GM19395 (cell line): ENCODE results near the gene TTBK1.
A peak's percentile ranks its signal among the peaks of the same experiment; 100 is the strongest.

Experiments
- ATAC-seq: cut with Tn5 transposase; IDR thresholded peaks from one replicate; pipeline ENCODE4 v1.9.1; 2021; ENCODE audit warnings: mild to moderate bottlenecking, moderate library complexity; ENCODE audit not compliant: unreplicated experiment

Gene TTBK1

GRCh38 chr6:43222418-43223059 lies 20.7 kb upstream of the TTBK1 start:
- ATAC-seq: no peak

DNA sequence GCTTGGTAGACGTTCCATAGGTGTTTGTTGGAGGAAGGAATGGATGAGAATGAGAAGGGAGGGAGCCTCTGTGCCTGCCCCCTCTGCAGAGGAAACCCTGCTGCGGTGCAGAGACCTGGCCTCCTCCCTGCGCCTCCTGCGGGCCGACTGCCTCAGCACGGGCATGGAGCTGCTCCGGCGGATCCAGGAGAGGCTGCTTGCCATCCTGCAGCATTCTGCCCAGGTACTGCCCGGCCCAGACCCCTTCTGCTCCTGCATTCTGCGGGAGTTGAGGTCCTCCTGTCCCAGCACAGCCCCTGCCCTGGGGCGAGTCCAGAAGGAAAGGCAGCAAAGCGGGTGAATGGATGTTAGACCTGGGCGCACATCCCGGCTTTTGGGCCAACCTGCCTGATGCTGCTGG lies 20.1 kb upstream of the TTBK1 start:
- no peak for ATAC-seq

- no peak for ATAC-seq
These were observed 17.0 kb upstream of the TTBK1 start for GRCh38 chr6:43226192-43226851.

GRCh38 chr6:43228951-43229802 lies 14.1 kb upstream of the TTBK1 start, which contains the start of gene DNPH1:
Gene DNPH1, minus strand, starts transcription at chr6:43229481. Its CDS starts 25 bp downstream, at chr6:43229456.
- ATAC-seq: peak; percentile 76

DNA sequence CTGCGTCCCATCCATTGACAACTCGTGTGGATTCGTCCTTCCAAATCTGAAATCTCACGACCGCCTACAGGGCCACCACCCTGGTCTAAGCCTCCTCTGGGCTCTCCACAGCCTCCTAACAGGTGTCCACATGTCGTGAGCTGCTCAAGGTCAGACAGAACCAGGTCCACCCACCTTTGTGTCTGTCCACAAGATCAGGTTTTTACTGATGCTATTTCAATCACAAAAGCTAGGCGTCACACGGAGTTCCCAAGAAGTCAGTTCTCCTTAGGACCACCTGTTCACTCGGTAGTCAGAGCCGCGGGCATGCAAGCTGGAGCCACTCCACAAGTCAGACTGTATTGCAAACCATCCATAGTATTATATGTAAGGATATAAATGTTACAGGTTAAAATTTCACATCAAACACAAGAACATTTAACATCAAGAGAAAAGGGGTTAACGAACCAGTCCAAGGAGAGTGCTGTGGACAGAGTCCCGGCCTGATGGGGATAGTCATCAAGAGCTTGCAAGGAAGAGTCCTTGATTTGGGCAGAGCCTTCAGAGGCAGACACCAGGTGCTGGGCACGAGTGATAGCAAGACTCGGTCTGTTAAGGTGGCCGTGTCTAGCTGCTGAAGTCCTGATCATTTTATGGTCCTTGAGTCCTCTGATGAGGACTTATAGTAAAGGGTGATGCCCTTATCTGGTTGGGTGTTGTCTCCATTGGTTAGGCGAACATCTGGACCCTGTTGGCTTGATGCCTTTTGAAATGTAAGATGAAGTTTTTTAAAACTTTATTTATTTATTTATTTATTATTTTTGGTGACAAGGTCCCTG lies 13.3 kb upstream of the TTBK1 start:
- no peak for ATAC-seq

DNA sequence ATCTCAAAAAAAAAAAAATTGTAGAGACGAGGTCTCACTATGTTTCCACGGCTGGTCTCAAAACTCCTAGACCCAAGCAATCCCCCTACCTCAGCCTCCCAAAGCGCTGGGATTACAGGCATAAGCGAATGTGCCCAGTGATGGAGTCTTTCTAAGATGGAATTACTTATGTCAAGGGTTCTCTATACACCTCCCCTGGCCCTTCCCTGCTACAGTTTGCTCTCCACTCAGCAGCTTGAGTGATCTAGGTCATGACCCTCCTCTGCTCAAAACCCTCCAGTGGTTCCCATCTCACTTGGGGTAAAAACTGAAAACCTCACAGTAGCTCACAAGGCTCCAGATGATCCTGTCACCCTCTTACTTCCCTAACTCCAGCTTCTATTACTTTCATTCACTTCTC lies 12.2 kb upstream of the TTBK1 start:
- no peak for ATAC-seq

DNA sequence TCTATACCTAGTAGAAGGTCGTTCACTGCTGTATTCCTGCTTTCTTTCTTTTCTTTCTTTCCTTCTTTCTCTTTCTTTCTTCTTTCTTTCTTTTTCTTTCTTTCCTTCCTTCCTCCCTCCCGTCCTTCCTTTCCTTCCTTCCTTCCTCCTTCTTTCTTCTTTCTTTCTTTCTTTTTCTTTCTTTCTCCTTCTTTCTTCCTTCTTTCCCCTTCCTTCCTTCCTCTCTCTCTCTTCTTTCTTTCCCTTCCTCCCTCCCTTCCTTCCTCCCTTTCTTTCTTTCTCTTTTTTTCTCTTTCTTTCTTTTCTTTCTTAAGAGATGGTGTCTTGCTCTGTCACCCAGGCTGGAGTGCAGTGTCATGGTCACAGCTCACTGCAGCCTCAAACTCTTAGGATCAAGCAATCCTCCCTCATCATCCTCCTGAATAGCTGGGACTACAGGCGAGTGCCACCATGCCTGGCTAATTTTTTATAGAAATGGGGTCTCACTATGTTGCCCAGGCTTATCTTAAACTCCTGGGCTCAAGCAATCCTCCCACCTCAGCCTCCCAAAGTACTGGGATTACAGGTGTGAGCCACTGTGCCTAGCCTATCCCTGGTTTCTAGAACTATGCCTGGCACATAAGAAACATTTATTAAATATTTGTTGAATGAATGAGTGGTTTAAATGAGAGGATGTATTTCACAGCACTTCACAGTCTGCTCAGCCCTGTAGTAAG lies 11.4 kb upstream of the TTBK1 start:
- no peak for ATAC-seq

- no peak for ATAC-seq
These were observed 7.4 kb upstream of the TTBK1 start for GRCh38 chr6:43235841-43236240.

DNA sequence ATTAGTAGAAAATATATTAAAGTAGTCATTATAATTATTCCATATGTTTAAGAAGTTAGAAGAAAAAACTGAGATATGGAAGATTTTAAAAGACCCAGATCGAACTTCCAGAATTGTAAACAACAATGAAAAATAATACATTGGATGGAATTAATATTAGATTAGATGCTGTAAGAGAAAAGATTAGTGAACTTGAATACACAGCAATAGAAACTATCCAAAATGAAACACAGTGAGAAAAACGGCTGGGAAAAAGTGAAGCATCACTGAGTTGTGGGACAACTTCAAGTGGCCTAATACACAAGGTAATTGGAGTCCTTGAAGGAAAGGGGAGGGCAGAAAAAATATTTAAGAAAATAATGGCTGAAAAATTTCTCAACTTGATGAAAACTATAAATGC lies 4.2 kb upstream of the TTBK1 start:
- no peak for ATAC-seq

DNA sequence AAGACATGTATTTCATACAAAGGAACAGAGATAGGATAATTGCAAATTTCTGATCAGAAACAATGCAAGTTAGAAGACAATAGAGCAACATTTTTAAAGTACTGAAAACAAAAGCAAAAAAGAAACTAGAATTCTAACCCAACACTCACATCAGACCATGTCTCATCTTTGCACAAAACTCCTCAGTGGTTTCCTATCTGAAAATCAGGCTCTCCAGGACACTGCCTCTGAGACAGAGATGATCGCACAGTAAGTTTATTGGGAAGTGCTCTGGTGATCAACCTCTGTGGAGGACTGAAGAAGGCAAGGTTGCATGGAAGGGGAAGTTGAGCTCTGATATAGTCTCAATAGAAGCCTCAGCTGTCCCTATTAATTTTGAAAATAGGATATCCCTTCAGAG lies 2.3 kb upstream of the TTBK1 start:
- no peak for ATAC-seq

DNA sequence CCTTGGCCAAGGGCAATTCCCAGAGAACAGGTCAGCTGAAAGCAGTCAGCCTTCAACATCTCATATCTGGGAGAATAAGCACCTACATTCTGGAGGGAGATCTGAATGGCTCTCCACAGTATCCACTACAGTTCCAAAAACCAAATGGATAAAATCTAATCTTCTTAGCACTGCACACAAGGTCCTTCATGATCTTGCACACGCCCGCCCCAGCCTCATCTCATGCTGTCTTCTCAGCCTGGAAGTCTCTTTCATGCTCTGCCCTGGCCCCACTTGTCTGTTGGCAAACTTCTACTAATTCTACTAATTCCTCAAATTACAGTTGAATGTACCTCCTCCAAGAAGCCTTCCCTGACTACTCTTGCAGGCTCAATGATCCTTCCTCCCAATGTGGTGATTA lies 1.8 kb upstream of the TTBK1 start:
- ATAC-seq: no peak

- ATAC-seq: no peak
These were observed 512 bp downstream of the TTBK1 start for GRCh38 chr6:43243664-43244321.

GRCh38 chr6:43246301-43247113 lies 3.2 kb downstream of the TTBK1 start:
- peak; percentile 35 for ATAC-seq

GRCh38 chr6:43247114-43247999 lies 4.1 kb downstream of the TTBK1 start:
- ATAC-seq: peak; percentile 84

DNA sequence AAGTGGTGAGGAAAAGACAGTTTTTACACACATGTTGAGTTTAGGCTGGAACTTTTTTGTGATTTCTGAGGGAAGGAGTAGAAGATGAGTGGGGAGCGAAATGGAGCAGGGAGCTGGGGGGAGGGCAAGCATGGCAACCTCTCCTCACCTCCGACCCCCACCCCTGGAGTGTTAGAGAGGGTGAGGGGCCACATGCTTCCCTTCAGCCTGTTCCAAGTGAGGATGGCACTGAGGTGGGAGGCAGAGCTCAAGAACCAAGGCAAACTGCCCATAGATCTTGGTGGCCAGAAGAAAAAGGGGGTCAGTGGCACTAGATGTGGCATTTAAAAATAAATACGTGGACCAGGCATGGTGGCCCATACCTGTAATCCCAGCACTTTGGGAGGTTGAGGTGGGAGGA lies 4.8 kb downstream of the TTBK1 start:
- no peak for ATAC-seq

DNA sequence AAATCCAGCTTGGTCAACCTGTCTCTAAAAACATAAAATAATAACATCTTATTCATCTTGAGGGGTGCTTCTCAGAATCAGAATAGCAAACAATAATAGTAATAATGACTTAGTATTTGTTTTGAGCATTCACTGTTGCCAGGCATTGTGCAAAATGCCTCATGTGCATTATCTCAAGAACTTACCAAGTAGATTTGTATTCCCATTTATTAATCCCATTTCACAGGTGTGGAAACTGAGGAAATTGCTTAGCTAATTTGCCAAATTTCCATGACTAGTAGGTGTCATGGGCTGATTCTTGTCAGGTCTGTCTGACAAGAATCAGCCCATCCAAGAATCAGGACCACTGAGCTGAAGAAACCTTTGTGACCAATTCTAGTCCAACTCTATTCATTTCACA lies 5.5 kb downstream of the TTBK1 start:
- no peak for ATAC-seq

DNA sequence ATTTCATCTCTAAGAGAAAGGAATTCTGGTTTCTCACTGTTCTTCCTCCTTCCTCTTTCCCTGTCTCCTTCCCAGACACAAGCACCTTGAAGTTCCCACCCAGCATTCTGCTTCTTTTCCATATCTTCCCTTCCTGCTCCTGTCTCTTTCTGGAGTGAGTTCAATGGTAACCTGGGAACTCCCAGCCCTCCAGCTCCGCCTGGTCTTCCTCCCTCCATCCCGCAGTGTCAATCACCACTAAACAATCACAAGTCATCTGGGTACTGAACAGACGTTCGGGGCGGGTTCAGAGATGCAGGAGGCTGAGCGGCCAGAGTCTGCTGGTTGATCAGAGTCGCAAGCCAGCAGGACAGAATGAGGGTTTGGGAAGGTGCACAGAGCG lies 7.7 kb downstream of the TTBK1 start:
- ATAC-seq: no peak

- no peak for ATAC-seq
These were observed 10.1 kb downstream of the TTBK1 start for GRCh38 chr6:43253401-43253800.
